ENCODE measurements around the gene GRB10. TPM values are rescaled to one million over a fixed set of nuclear protein-coding genes. Genes with fewer than 3 reads are reported as not detected.
"Not testable (repeated sequence)": the region's sequence is repeated elsewhere in the genome, so short reads cannot be mapped to it uniquely, and the experiment has no call there.

The GRB10 gene
- total RNA-seq, 1 donor from 2014 or later = 32.3 TPM

GRCh38 chr7:50779427-50779826 is 3.3 kb downstream of the GRB10 start:
- peak; percentile 62 for DNase-seq (ENCODE audit: low read depth)

- DNase-seq (ENCODE audit: low read depth) = no peak
Observed at GRCh38 chr7:50778189-50778588, 4.5 kb downstream of the GRB10 start.

- no peak for DNase-seq (ENCODE audit: low read depth)
Observed at GRCh38 chr7:50775836-50776235, 6.9 kb downstream of the GRB10 start.

DNA sequence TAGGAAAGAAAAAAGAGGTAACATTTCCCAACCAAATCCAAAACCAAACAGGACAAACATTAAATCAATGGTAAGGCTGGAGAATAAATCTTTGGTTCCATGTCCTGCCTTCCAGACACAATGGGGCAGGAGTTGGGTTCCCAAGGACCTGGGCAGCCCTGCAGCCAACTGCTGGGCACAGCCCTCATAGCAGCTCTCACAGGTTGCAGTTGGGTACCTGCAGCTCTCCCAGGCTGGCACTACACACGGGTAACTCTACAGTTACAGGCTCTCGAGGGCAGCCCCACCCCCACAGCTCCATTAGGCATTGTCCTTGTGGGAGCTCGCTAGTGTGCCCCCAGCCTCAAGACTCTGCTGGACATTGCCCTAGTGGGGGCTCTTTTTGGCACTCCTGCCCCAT is 7.5 kb downstream of the GRB10 start:
- no peak for DNase-seq (ENCODE audit: low read depth)

DNA sequence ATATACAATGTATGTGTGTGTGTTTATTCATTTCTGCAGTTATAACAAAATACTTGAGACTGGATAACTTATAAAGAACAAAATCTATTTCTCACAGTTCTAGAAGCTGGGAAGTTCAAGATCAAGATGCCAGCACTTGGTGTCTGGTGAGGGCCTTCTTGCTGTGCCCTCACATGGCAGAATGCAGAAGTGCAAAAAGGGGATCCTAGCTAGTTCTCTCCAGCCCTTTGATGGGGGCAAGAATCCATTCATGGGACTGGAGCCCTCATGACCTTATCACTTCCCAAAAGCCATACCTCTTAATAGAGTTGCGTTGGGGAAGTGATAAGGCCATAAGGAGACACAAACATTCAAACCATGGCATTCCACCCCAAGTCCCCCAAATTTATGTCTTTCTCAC is 8.4 kb downstream of the GRB10 start:
- no peak for DNase-seq (ENCODE audit: low read depth)

DNA sequence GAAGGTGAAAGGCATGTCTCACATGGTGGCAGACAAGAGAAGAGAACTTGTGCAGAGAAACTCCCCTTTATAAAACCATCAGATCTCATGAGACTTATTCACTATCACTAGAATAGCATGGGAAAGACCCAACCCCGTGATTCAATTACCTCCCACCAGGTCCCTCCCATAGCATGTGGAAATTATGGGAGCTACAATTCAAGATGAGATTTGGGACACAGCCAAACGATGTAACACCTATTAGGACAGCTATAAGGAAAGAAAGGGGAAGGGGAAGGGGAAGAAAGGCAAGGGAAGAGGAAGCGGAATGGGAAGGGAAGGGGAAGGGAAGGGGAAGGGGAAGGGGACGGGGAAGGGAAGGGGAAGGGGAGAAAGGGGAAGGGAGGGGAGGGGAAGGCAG is 9.6 kb downstream of the GRB10 start:
- DNase-seq (ENCODE audit: low read depth) = not testable (repeated sequence)

DNA sequence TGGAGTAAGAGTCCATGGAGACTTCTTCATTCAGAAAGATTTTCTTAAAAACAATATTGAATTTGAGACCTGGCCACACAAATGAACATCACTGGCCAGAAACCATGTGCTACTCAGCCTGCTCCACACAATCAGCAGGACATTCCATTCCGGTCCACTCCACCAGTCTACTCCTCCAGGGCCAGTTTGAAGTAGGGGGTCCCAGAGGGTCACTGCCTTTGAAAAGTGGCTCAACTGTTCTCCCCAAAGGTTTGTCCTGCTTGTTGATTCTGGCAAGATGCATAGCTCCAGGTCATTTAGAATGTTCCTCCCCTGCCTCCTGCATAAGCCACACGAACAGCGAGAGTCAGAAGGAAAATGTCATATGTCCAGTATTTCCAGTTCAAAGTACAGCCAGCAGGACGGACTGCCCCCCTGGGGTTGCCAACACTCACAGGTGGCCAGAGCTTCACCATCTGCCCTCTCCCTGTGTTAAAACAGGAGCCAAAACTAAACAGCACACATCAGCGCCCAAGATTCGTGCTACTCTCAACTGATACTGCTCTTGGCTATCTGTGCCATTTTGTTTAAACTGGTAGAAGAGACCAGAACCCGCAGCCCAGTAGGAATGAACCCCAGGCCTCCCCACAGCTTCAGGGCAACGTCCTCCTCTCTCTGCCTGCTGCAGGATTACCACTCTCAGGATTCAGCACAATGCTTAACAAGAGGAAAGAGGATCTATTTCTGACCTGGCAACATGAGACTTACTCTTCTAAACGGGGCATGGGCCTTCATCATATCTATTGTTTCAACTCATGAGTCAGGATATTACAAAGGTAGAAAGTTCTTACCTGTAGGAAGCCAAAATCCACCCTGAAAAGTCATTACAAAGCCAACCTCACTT is 11.3 kb downstream of the GRB10 start:
- DNase-seq (ENCODE audit: low read depth) = no peak

- DNase-seq (ENCODE audit: low read depth) = peak; percentile 67
Observed at GRCh38 chr7:50768485-50769474, 13.9 kb downstream of the GRB10 start.

DNA sequence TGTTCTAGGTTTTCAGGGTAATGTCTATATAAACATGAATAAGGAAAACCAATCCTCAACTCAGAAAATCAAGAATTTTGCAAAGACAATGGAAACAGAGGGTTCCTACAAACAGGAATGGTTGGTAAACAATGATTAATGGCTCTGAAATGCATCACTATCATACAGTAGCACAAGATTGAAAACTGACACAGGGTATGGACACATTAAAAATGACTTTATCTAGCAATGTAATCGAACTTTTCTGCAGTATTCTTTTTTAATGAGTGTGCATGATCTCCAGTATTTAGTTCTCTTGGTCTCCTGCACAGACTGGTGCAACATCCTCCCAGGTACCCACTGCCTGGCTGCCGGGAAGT is 15.9 kb downstream of the GRB10 start:
- DNase-seq (ENCODE audit: low read depth) = no peak

DNA sequence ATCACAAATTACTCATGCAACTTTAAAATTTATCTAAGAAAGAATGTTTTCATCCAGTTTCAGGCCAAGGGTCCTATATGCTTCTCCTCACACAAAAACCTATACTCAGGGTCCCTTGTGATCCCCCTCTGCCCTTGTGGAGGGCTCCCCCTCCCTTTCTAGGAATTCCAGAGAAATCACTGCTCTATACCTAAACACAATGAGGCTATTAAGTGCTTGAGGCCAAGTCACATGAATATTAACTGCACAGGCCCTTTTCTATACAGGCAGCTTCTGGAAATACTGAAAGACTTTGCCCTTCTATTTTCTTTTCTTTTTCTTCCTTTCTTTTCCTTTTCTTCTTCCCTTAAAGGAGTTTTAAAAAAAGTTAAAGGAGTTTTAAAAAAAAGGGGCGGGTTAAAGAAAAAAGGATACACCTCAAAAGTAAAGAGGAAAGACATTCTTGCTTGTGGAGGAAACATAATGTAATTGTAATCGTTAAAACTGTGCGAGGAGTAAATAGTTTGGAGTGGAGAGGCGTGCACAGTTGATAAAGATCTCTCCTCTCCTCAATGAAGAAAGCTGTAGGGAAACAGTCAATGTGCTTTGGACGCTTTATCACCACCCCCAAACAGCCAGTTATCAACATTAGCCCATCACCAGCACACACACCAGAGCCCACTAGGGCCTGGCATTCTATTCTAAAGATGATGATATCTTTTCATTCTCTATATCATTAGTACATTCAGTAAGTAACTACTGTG is 16.4 kb downstream of the GRB10 start:
- DNase-seq (ENCODE audit: low read depth) = no peak

DNA sequence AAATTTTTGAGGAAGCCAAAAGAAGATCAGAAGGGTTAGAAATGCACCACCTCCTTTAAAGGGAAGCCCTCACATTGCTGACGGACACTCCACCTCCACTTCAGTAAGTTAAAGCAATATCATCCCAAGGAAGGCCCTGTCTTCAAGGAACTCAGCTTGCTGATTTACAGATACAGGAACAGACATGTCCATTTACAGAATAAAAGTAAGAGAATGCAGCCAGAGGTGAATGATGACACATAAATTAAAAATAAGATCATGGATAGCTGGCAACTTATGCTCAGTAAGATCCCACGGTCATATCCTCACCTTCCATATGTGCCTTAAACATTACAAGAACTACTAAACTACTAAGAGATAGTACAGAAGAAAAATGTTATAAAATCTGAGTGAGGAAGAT is 20.4 kb downstream of the GRB10 start:
- DNase-seq (ENCODE audit: low read depth) = no peak

- no peak for DNase-seq (ENCODE audit: low read depth)
Observed at GRCh38 chr7:50761713-50762112, 21.0 kb downstream of the GRB10 start.

GRCh38 chr7:50757703-50758390 is 24.8 kb downstream of the GRB10 start:
- no peak for DNase-seq (ENCODE audit: low read depth)

- DNase-seq (ENCODE audit: low read depth) = no peak
Observed at GRCh38 chr7:50756180-50756579, 26.5 kb downstream of the GRB10 start.

- no peak for DNase-seq (ENCODE audit: low read depth)
Observed at GRCh38 chr7:50754684-50755083, 28.0 kb downstream of the GRB10 start.

- no peak for DNase-seq (ENCODE audit: low read depth)
Observed at GRCh38 chr7:50754241-50754640, 28.5 kb downstream of the GRB10 start.

- DNase-seq (ENCODE audit: low read depth) = no peak
Observed at GRCh38 chr7:50752422-50752821, 30.3 kb downstream of the GRB10 start.

GRCh38 chr7:50751146-50751545 is 31.6 kb downstream of the GRB10 start:
- no peak for DNase-seq (ENCODE audit: low read depth)

DNA sequence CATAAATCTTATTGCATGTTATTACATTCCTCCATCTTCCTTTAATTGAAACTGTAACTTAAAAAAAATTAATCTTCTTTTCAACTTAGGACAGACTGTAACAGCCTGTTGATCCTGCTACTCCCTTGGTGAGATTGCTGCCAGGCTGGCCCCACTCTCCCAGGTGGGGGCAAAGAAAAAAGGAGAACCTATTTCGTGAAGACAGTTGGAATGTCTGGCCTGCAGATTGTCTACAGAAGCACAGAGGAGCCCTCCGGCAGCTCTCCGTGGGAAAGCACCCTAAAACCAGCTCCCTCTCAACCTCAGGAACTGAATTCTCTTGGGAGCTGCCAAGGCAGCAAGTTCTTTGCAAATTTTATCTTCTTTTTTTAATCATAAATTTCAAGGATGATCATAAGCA is 32.8 kb downstream of the GRB10 start:
- no peak for DNase-seq (ENCODE audit: low read depth)

GRCh38 chr7:50748472-50748871 is 34.2 kb downstream of the GRB10 start:
- no peak for DNase-seq (ENCODE audit: low read depth)

DNA sequence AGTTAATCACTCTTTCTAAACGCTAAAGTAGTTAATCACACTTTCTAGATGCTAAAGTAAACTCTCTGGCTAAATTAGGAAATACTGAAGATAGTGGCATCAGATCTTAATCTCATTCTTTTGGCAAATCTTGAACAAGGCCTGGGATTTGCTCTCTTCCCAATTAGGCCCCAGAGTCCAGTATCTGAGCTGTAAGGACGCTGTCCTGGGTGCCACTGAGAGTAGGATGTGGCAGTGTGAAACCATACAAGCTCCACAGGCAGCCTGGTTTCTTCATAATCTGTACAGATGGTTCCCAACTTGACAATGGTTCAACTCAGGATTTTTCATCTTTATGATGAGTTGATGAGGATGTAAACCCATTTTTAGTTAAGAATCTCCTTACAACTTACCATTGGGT is 36.9 kb downstream of the GRB10 start:
- no peak for DNase-seq (ENCODE audit: low read depth)
